Naive thymus-derived CD8-positive, alpha-beta T cell (primary cell): ENCODE measurements around the gene EPHB2. TPM values are rescaled to one million over a fixed set of nuclear protein-coding genes. Genes with fewer than 3 reads are reported as not detected.

ENCODE experiments used
- ATAC-seq, 2 donors: fragments of 150-1000 bp; cut with Tn5 transposase in 1 of 2; sonication (Bioruptor Pico), chemical (Tn5 transposase) in 1 of 2; 1 replicate in 1 of 2; 2 replicates in 1 of 2; pipeline ENCODE4 v1.10.0; 2021; ENCODE audit warnings: mild to moderate bottlenecking in 2 of 2, moderate library complexity in 2 of 2
- POLR2A ChIA-PET: fragments of 350-600 bp; sonication (Branson Sonifier 250); formaldehyde crosslinking; loops from one replicate; lab custom pipeline; 2021; ENCODE audit warnings: antibody characterized with exemption; lab: Charles Lee
- DNase-seq, 10 donors: peaks; one replicate each; pipeline versions ENCODE4 v3.0.0 to v3.0.0-alpha.2; 2020 to 2022
- H3K27ac Mint-ChIP-seq, 10 donors: one replicate each; pipeline ENCODE4 v1.8.0; 2020 to 2022; ENCODE audit warnings: mild to moderate bottlenecking in 10 of 10, mixed read lengths in 10 of 10, moderate library complexity in 4 of 10, inconsistent platforms in 1 of 10
- H3K27me3 Mint-ChIP-seq, 5 donors: one replicate each; pipeline ENCODE4 v1.8.0; 2021 to 2022; ENCODE audit warnings: mixed read lengths in 5 of 5
- H3K36me3 Mint-ChIP-seq, 3 donors: one replicate each; pipeline ENCODE4 v1.8.0; 2020 to 2022; ENCODE audit warnings: mixed read lengths in 3 of 3, mild to moderate bottlenecking in 2 of 3, inconsistent platforms in 1 of 3
- H3K4me1 Mint-ChIP-seq, 4 donors: one replicate each; pipeline ENCODE4 v1.8.0; 2021 to 2022; ENCODE audit warnings: mixed read lengths in 4 of 4
- H3K4me3 Mint-ChIP-seq, 10 donors: one replicate each; pipeline ENCODE4 v1.8.0; 2020 to 2022; ENCODE audit warnings: mild to moderate bottlenecking in 10 of 10, mixed read lengths in 10 of 10, moderate library complexity in 6 of 10, inconsistent platforms in 1 of 10
- H3K9me3 Mint-ChIP-seq, 9 donors: one replicate each; pipeline ENCODE4 v1.8.0; 2020 to 2022; ENCODE audit warnings: mixed read lengths in 9 of 9, mild to moderate bottlenecking in 3 of 9, inconsistent platforms in 1 of 9, moderate library complexity in 1 of 9
- polyA plus RNA-seq, 3 donors: library from polyadenylated mRNA; unstranded; fragments of 300-500 nt; fragmentation: Illumina TruSeq; gene quantifications; one replicate each; pipeline ENCODE4 v1.2.3, GENCODE V29; 2021
- total RNA-seq, 8 experiments: library from RNA in 2 of 8; stranded (reverse) in 2 of 8; gene quantifications; one replicate each; pipeline ENCODE4 v1.2.3 and lab custom pipeline; 2021 to 2026

Gene EPHB2
- total and polyA plus RNA-seq, 5 experiments from 2014 or later = 0.21 to 0.25 TPM; not detected in 3

DNA sequence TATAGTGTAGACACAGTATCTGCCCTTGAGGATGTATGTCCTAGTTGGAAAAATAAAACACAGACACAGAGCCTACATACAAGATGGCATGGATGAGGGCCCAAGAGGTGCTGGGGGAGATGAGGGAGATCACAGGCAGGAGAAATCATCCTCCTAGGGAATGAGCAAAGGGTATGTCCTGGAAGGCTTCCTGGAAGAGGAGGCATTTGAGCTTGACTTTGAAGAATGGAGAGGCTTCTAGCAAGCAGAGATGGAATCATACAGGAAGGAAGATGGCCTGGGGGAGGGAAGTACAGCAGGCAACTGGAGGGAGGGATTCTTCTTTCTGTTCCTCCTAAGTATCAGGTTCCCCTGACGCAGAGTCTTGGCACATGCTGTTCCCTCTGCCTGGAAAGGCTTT lies 158.7 kb downstream of the EPHB2 start:
- peaks cover 6 to 32% (median 26%) of the 10 kb centered on the region in 5 donors for H3K27me3 Mint-ChIP-seq
- H3K27ac Mint-ChIP-seq = no peak overlapping the region
- peaks cover 0 to 1% (median 0%) of the 10 kb centered on the region in 3 donors for H3K36me3 Mint-ChIP-seq
- POLR2A ChIA-PET = no interaction called here
- ATAC-seq (no peak), DNase-seq (no peak)
- peaks cover 0 to 5% (median 0%) of the 10 kb centered on the region in 9 donors for H3K9me3 Mint-ChIP-seq
- no peaks in the 10 kb centered on the region for H3K4me1 Mint-ChIP-seq
- no peak overlapping the region for H3K4me3 Mint-ChIP-seq

DNA sequence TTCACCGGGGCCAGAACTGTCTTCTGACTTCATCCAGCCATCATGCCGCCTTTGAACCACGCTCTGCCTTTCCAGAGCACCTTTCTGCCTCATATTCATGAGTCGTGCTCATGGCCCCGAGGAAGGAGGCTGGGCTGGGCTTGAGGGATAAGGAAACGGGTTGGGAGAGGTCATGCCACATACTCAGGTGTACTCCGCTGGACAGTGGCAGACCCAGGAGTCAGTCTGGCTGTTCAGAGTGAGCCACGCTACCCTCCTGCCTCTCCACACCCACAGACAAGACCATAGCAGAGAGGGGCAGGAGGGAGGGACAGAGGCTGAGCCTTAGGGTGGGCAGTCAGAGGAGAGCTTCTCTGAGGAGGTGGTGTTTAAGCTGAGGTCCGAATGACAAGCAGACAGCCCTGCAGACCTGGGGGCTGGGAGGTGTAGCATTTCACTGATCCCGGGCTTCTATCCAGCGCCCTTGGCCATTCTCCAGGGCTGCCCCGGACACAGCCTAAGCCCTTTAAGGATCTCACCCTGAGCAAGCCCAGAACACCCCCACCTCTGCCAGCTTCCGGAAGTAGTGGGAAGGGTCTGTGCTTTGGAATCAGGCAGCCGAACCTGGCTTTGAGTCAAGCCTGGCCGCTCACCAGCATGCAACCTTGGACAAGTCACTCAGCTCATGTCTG lies 159.7 kb downstream of the EPHB2 start:
- Mint-ChIP-seq H3K4me1 (no peaks in the 10 kb centered on the region), H3K4me3 (no peak overlapping the region), H3K27me3 (peaks cover 6 to 24% (median 22%) of the 10 kb centered on the region in 5 donors), H3K9me3 (peaks cover 0 to 5% (median 0%) of the 10 kb centered on the region in 9 donors), H3K36me3 (peaks cover 0 to 1% (median 0%) of the 10 kb centered on the region in 3 donors), H3K27ac (no peak overlapping the region)
- POLR2A ChIA-PET = no interaction called here
- ATAC-seq (no peak), DNase-seq (no peak)

DNA sequence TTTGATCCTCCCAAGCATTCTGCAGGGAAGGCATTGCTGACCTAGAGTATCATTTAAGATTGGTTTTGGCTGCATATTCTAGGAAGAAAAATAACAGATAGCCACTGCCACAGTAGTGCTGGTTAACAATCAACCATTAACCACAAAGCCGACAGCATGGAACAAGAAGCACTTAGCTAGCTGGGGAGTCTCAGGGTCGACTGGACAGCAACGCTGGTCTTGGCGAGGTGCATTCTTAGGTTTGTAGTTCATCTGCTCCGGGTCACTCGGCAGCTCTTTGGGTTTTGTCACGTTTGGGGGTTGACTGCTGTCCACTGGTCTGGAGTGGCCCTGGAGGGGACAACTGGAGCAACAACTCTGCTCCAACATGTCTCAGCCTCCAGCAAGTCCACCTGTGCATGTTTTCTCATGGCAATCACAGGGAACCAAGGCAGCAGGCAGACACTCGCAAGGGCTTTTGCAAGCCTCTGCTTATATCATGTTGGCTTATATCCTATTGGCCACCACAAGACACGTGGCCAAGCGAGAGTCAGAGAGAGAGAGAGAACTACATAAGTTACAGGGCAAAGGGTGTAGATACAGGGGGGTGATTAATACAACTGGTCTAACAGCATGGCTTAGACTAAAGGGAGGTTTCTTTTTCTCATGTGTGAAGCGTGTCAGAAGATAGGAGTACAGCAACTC lies 162.5 kb downstream of the EPHB2 start:
- no peaks in the 10 kb centered on the region for H3K36me3 Mint-ChIP-seq

DNA sequence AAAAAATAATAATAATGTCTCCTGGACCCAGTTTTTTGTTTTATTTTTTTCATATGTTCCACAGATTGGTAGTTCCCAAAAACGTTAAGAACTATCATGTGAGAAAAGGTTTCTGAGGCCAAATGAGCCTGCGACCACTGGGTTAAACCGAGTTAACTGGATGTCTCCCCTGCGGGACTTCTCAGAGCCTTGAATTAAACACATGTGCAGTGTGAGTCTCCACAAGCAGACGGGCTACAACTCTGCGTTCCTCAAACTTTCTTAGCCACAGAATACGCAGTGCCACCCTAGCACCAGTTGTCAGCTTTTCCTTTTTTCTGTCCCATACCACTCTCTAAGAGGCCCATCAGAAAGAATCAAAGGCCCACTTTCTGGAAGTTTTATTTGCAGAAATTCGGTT lies 164.1 kb downstream of the EPHB2 start:
- Mint-ChIP-seq H3K4me3 (no peak overlapping the region), H3K36me3 (no peaks in the 10 kb centered on the region), H3K4me1 (no peaks in the 10 kb centered on the region), H3K27me3 (peaks cover 0 to 5% (median 4%) of the 10 kb centered on the region in 5 donors), H3K9me3 (no peaks in the 10 kb centered on the region), H3K27ac (no peak overlapping the region)
- ATAC-seq = no peak
- no peak for DNase-seq
- POLR2A ChIA-PET = no interaction called here

More for the DNA sequence above, 162.5 kb downstream of the EPHB2 start:
- no peak overlapping the region for H3K4me3 Mint-ChIP-seq
- H3K27ac Mint-ChIP-seq = no peak overlapping the region
- peaks cover 0 to under 1% (median 0%) of the 10 kb centered on the region in 9 donors for H3K9me3 Mint-ChIP-seq
- peaks cover 7 to 11% (median 9%) of the 10 kb centered on the region in 5 donors for H3K27me3 Mint-ChIP-seq
- H3K4me1 Mint-ChIP-seq = no peaks in the 10 kb centered on the region
- no peak for ATAC-seq
- POLR2A ChIA-PET = no interaction called here
- DNase-seq = no peak

DNA sequence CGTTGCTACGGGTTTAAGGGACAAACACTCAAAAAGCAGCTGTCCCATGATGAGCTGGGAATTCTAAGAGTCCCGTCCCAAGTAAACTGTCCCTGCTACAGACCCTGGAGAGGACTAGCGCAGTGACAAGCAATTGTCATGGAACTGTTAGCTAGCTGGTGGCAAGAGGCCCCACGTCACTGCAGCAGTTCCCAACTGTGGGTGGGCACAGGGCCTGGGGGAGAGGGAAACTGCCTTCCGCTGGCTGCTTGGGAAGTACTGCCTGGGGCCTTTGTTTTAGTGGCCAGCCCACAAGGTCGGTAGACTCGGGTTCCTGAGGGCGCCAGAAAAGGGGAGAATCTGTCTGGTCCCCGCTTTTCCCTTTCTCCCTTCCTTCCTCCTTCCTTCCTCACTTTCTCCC lies 164.6 kb downstream of the EPHB2 start:
- DNase-seq = no peak
- Mint-ChIP-seq H3K4me3 (no peak overlapping the region), H3K9me3 (no peaks in the 10 kb centered on the region), H3K27me3 (peaks cover 0 to 5% (median 3%) of the 10 kb centered on the region in 5 donors), H3K4me1 (no peaks in the 10 kb centered on the region), H3K27ac (no peak overlapping the region), H3K36me3 (no peaks in the 10 kb centered on the region)
- ATAC-seq = no peak
- POLR2A ChIA-PET = no interaction called here

DNA sequence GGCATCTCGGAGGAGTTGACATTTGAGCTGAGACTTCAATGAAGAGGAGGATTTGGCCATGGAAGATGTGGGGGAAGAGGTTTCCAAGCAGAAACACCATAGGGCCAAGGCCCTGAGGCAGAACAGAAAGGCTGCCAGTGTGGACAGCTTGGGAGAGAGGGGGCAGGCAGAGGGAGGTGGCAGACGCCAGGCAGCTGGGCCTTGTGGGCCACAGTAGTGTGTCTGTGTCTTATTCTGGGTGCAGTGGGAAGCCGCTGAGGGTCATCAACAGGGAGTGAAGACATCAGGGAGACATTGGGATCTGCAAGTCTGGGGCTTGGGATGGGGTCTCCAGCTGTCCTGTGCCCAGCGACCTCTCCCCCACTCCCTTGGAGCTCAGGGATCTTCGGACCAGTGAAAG lies 165.2 kb downstream of the EPHB2 start:
- ATAC-seq (no peak), DNase-seq (no peak)
- H3K27me3 Mint-ChIP-seq = peaks cover 0 to 5% (median 3%) of the 10 kb centered on the region in 5 donors
- H3K4me1 Mint-ChIP-seq = no peaks in the 10 kb centered on the region
- no peak overlapping the region for H3K27ac Mint-ChIP-seq
- H3K36me3 Mint-ChIP-seq = no peaks in the 10 kb centered on the region
- H3K4me3 Mint-ChIP-seq = no peak overlapping the region
- POLR2A ChIA-PET = no interaction called here
- H3K9me3 Mint-ChIP-seq = no peaks in the 10 kb centered on the region

DNA sequence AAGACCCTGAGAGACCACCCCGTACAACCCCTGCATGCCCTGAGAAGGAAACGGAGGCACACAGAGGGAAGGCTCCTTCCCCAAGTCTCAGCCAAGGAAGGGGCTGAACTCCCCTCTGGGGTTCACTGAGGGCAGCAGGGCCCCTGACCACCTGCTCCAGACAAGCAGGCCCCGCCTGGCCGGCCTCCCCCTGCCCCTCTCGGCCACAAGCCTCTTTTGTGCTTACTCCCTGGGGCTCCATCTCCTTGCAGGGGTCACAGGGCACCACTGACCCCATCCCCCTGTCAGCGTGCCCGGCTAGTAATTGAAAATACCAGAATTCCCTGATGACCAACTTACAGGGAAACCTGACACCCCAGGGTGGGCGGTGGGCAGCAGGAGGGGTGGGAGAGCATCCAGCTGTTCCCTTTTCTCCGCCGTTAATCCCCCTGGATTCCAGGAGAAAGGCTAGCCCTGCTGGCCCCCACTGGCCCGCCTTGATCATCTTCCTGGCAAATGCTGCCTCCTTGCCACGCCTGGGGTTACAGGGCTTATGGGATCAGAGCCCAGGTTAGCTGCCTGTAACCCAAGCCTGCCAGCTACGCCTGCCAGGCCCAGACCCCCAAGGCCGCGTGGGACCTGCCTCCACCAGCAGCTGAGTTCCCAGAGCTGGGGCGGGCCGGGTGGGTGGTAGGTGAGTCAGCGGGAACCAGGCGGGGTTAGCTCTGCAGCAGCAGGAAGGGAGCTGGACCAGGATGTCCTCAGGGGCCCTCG lies 165.9 kb downstream of the EPHB2 start:
- Mint-ChIP-seq H3K4me1 (no peaks in the 10 kb centered on the region), H3K36me3 (no peaks in the 10 kb centered on the region), H3K27ac (no peak overlapping the region), H3K4me3 (no peak overlapping the region), H3K27me3 (peaks cover 0 to 5% (median 3%) of the 10 kb centered on the region in 5 donors), H3K9me3 (no peaks in the 10 kb centered on the region)
- ATAC-seq (no peak), DNase-seq (no peak)
- POLR2A ChIA-PET = no interaction called here

DNA sequence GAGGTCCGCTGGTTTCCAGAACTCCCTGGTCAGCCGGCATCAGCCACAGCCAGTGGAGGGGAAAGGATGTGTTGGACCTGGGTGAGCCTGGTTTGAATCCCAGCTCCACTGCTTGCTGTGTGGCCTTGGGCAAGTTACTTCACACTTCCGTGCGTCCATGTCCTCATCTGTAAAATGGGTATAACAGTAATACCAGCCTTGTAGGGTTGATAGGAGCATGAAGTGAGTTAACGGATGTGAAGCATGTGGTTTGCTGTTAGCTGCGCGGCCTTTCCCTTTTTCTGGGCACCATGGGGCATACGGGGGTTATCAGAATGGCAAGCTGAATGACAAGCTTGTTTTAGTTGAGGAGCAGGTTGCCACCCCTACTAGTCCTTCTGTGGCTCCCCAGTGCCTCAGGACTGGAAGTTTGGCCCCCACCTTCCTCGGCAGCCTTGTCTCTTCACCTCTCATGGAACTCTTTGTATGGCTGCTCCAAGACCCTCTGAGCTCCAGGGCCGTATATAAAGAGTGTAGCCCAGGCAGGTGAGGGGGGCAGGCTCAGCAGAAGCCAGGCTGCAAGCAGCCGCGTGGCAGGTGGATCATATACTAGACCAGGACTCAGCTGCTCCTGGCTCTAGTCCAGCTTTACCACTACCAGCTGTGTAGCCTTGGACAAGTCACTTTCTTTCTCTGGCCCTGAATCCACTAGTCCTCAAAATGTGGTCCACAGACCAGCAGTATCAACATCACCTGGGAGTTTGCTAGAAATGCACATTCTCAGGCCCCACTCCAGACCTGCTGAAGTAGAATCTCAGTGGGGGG lies 166.7 kb downstream of the EPHB2 start:
- no peak for DNase-seq
- peaks cover 0 to 5% (median 3%) of the 10 kb centered on the region in 5 donors for H3K27me3 Mint-ChIP-seq
- H3K4me1 Mint-ChIP-seq = no peaks in the 10 kb centered on the region
- ATAC-seq = no peak
- no peak overlapping the region for H3K4me3 Mint-ChIP-seq
- POLR2A ChIA-PET = no interaction called here
- no peak overlapping the region for H3K27ac Mint-ChIP-seq
- H3K9me3 Mint-ChIP-seq = no peaks in the 10 kb centered on the region
- H3K36me3 Mint-ChIP-seq = no peaks in the 10 kb centered on the region

DNA sequence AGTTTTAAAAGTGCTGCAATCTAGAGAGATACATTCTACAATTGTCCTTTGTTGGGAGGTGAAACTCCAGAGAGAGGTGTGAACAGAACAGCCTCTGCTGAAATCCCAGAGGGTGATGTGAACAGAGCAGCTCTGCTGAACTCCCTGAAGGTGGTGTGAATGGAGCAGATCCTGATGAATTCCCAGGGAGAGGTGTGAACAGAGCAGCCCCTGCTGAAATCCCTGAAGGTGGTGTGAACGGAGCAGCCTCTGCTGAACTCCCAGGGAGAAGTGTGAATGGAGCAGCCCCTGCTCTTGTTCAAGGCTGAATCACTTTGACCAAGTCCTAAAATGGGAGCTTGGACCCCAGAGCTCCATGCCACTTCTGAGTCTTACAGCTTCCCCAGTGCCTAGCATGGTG lies 167.3 kb downstream of the EPHB2 start:
- no peak for ATAC-seq
- Mint-ChIP-seq H3K9me3 (no peaks in the 10 kb centered on the region), H3K4me3 (no peak overlapping the region), H3K4me1 (no peaks in the 10 kb centered on the region), H3K27ac (no peak overlapping the region), H3K36me3 (no peaks in the 10 kb centered on the region), H3K27me3 (peaks cover 0 to 5% (median 3%) of the 10 kb centered on the region in 5 donors)
- POLR2A ChIA-PET = no interaction called here
- DNase-seq = no peak

DNA sequence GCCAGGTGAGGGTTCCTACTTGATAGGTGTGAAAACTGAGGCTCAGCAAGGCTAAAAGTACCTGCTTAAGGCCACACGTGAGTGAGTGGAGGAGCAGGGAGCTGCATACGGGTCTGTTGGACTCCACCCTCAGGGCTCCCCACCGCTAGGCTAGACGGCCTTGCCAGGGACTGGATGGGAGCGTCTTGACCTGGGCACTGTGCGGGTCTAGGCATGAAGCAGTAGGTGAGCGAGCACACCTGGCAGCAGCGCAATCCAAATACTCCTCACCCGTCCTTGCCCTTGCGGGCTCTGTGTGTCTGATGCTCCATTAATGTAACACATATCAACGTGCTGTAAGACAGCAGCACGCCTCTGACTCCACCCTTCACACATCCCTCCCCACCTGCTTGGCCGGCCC lies 168.0 kb downstream of the EPHB2 start:
- H3K27ac Mint-ChIP-seq = peak overlapping the region in 1 of 10 donors; percentile 40
- POLR2A ChIA-PET = no interaction called here

DNA sequence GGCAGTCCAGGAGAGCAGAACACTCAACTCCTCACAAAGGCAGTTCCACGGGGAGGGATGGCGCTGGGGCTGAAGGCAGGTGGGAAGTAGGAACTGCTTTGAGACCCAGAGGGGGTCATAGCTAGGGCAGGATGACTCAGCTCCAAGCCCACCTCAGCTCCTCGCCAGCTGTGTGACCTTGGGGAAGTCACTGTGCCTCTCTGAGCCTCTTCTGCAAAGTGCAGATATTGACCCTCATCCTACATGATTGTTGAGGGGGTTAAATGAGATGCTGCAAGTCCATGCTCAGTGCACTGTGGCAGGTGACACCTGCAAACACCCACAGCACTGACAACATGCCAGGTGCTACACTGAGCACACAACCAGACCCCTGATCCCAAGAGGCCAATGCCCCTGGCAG lies 168.8 kb downstream of the EPHB2 start:
- H3K27ac Mint-ChIP-seq = no peak overlapping the region

More for the DNA sequence above, 168.0 kb downstream of the EPHB2 start:
- no peak for ATAC-seq
- Mint-ChIP-seq H3K36me3 (no peaks in the 10 kb centered on the region), H3K4me1 (no peaks in the 10 kb centered on the region), H3K27me3 (peaks cover 0 to 5% (median 3%) of the 10 kb centered on the region in 5 donors), H3K9me3 (no peaks in the 10 kb centered on the region), H3K4me3 (no peak overlapping the region)
- no peak for DNase-seq

DNA sequence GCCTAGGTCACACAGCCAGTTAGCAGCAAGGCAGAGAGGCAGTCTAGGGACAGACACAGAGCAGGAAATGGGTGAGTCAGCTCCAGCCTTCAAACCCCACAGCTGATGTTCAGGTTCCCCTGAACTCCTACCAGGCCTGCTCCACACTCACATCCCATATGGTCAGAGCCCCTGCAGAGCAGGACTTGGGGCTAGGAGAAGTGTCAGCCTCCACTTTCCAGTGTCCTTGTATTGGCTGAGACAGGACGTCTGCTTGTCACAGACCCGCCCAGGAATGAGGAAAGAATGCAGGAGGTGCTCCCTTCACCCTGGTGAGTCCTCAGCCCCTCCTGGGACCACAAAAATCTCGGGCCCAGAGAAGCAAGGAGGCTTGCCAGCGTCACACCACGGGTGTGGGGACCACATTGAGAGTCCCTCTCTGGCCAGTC lies 169.5 kb downstream of the EPHB2 start:
- Mint-ChIP-seq H3K4me1 (peaks cover 6 to 7% (median 7%) of the 10 kb centered on the region in 4 donors), H3K4me3 (no peak overlapping the region), H3K27ac (no peak overlapping the region), H3K27me3 (peaks cover 4 to 9% (median 6%) of the 10 kb centered on the region in 5 donors), H3K9me3 (peaks cover 0 to 2% (median 0%) of the 10 kb centered on the region in 9 donors), H3K36me3 (no peaks in the 10 kb centered on the region)
- ATAC-seq (no peak), DNase-seq (no peak)
- POLR2A ChIA-PET = no interaction called here

More for the DNA sequence above, 168.8 kb downstream of the EPHB2 start:
- DNase-seq (no peak), ATAC-seq (no peak)
- peaks cover 0 to under 1% (median 0%) of the 10 kb centered on the region in 4 donors for H3K4me1 Mint-ChIP-seq
- peaks cover 0 to 5% (median 3%) of the 10 kb centered on the region in 5 donors for H3K27me3 Mint-ChIP-seq
- H3K9me3 Mint-ChIP-seq = peaks cover 0 to 2% (median 0%) of the 10 kb centered on the region in 9 donors
- no peak overlapping the region for H3K4me3 Mint-ChIP-seq
- H3K36me3 Mint-ChIP-seq = no peaks in the 10 kb centered on the region
- POLR2A ChIA-PET = no interaction called here
